Glutamatergic neuron (in vitro differentiated cells): ENCODE data around the gene PRKD2. TPM values are rescaled to one million over a fixed set of nuclear protein-coding genes. Genes with fewer than 3 reads are reported as not detected.

Source experiments
- DNase-seq: peaks from one replicate; pipeline ENCODE4 v3.0.0; 2022
- H3K27ac Mint-ChIP-seq: one replicate; pipeline ENCODE4 v1.8.0; 2020; ENCODE audit warnings: mild to moderate bottlenecking, mixed read lengths, inconsistent platforms; ENCODE audit not compliant: unreplicated experiment
- H3K27me3 Mint-ChIP-seq: one replicate; pipeline ENCODE4 v1.8.0; 2020; ENCODE audit warnings: mild to moderate bottlenecking, moderate library complexity, mixed read lengths, inconsistent platforms; ENCODE audit not compliant: unreplicated experiment
- H3K36me3 Mint-ChIP-seq: one replicate; pipeline ENCODE4 v1.8.0; 2020; ENCODE audit warnings: mild to moderate bottlenecking, mixed read lengths, inconsistent platforms; ENCODE audit not compliant: unreplicated experiment
- H3K4me1 Mint-ChIP-seq: one replicate; pipeline ENCODE4 v1.8.0; 2020; ENCODE audit warnings: mild to moderate bottlenecking, low read depth, mixed read lengths, inconsistent platforms; ENCODE audit not compliant: unreplicated experiment
- H3K4me3 Mint-ChIP-seq: one replicate; pipeline ENCODE4 v1.8.0; 2020; ENCODE audit warnings: mild to moderate bottlenecking, mixed read lengths, inconsistent platforms; ENCODE audit not compliant: unreplicated experiment
- H3K9me3 Mint-ChIP-seq: one replicate; pipeline ENCODE4 v1.8.0; 2020; ENCODE audit warnings: mild to moderate bottlenecking, moderate library complexity, mixed read lengths, inconsistent platforms; ENCODE audit not compliant: unreplicated experiment
- CTCF ChIP-seq: fragments of 200-600 bp; sonication (generic); IDR thresholded peaks from one replicate; pipeline ENCODE4 v1.5.0; 2021; ENCODE audit not compliant: partially characterized antibody, unreplicated experiment
- total RNA-seq: library from RNA; stranded (reverse); fragmentation: NEBNext Ultra II Directional; extraction: Animal tissue kit (Norgen Biotek cat#: 25700); gene quantifications from one replicate; pipeline ENCODE4 v1.2.1, GENCODE V29; 2021; ENCODE audit not compliant: unreplicated experiment

PRKD2 gene
- total RNA-seq, 1 donor from 2014 or later, result 54.7 TPM

DNA sequence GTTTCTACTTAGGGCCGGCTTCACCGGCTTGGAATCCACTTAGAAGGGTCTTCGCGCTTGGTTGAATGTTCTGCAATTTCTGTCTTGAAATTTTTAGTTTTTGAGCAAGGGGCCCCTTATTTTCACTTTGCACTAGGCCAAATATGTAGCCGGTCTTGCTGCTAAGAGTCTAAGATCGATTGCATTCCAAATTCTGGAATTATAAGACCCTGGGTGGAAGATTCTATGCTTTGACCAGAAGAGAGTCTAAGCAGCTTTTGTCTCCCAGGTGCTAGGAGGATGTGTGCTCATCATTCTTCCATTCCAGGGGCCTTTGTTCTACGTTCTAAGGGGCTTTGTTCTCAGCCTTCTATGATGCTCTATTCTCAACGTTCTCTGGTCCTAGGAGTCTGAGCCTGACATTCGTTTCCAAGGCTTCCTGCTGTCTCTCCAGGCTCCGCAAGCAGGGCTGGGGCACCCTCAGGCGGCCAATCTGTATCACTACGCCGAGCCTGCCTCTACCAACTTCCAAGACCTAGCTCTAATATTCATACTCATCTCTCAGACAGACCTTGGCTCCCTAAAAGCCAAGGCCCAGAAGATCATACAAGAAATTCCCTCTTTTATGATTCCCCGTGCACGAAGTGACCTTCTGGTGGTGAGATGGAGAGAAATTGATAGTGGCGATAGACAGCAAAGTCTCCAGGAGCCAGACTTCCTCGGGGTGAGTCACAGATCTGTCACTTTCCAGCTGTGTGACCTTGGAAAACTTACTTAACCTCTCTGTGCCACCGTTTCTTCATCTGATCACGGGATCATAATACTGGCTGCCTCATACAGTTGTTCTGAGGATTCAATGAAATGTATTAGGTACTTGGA lies 55.0 kb downstream of the PRKD2 start:
- TF ChIP-seq CTCF, result peak; percentile 65
- Mint-ChIP-seq H3K27ac (peak overlapping the region; percentile 99), H3K36me3 (no peaks in the 10 kb centered on the region), H3K9me3 (peaks cover 2% of the 10 kb centered on the region), H3K27me3 (no peaks in the 10 kb centered on the region), H3K4me3 (peak overlapping the region; percentile 83), H3K4me1 (peaks cover 5% of the 10 kb centered on the region)
- DNase-seq, result peak; percentile 86

GRCh38 chr19:46661020-46661731 lies 55.7 kb downstream of the PRKD2 start, which contains the start of gene DACT3:
DACT3 (minus strand) TSS chr19:46661182; CDS start chr19:46661064, 118 bp downstream.
- H3K4me1 Mint-ChIP-seq, result peaks cover 5% of the 10 kb centered on the region
- TF ChIP-seq CTCF, result no peak
- H3K4me3 Mint-ChIP-seq, result peak within 1 kb of the TSS; percentile 99
- peaks cover 2% of the 10 kb centered on the region for H3K9me3 Mint-ChIP-seq
- DNase-seq, result peak; percentile 100
- peak within 1 kb of the TSS; percentile 99 for H3K27ac Mint-ChIP-seq
- no peaks in the 10 kb centered on the region for H3K27me3 Mint-ChIP-seq
- peaks cover 4% of the 10 kb centered on the region for H3K36me3 Mint-ChIP-seq

DNA sequence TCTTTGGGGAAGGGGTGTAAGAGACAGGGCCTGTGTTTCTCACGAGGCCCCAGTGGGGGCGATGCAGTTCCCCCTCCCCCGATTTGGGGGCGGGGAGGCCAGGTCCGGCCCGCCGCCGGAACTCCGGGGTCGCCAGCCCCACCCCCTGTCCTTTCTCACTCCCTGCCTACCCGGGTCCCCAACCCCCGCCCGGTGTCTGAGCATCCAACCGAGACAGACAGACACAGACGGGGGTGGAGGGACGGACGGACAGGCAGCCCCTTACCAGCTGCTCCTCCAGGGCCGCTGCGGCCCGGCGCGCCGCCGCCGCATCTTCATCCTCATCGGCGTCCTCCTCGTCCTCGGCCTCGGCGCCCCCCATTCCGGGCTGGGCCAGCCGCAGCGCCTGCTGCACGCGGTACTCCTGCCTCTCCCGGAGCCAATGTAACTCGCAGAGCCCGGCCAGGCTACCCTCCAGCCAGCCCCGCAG lies 56.3 kb downstream of the PRKD2 start:
- Mint-ChIP-seq H3K4me1 (peaks cover 5% of the 10 kb centered on the region), H3K36me3 (peaks cover 4% of the 10 kb centered on the region), H3K4me3 (peak overlapping the region; percentile 99), H3K27me3 (no peaks in the 10 kb centered on the region), H3K9me3 (peaks cover 2% of the 10 kb centered on the region), H3K27ac (no peak overlapping the region)
- TF ChIP-seq CTCF, result no peak
- no peak for DNase-seq

- H3K4me1 Mint-ChIP-seq, result peaks cover 5% of the 10 kb centered on the region
These were observed 56.9 kb downstream of the PRKD2 start for GRCh38 chr19:46660008-46660517.

More at GRCh38 chr19:46660008-46660517, 56.9 kb downstream of the PRKD2 start:
- no peak for TF ChIP-seq CTCF
- Mint-ChIP-seq H3K27ac (peak overlapping the region; percentile 75), H3K27me3 (no peaks in the 10 kb centered on the region), H3K9me3 (peaks cover 2% of the 10 kb centered on the region), H3K36me3 (peaks cover 4% of the 10 kb centered on the region), H3K4me3 (peak overlapping the region; percentile 99)
- peak; percentile 48 for DNase-seq
